CD4-positive, alpha-beta T cell (primary cell): ENCODE data around the gene SPACA5. TPM values are rescaled to one million over a fixed set of nuclear protein-coding genes. Genes with fewer than 3 reads are reported as not detected.

Source experiments
- ATAC-seq: fragments of 200-7000 bp; cut with Tn5 transposase; one replicate; pipeline ENCODE4 v1.10.0; 2022; ENCODE audit warnings: mild to moderate bottlenecking; ENCODE audit not compliant: poor library complexity
- CTCF ChIA-PET: fragments of 350-600 bp; sonication (Branson Sonifier 250); formaldehyde crosslinking; loops from one replicate; lab custom pipeline; 2021; ENCODE audit warnings: antibody characterized with exemption, inconsistent platforms; lab: Charles Lee
- POLR2A ChIA-PET: fragments of 350-600 bp; sonication (Branson Sonifier 250); formaldehyde crosslinking; loops from one replicate; lab custom pipeline; 2021; ENCODE audit warnings: antibody characterized with exemption, inconsistent platforms; lab: Charles Lee
- DNase-seq, 14 experiments: peaks; one replicate each; pipeline ENCODE4 v3.0.0-alpha.2; 2013 to 2020; ENCODE audit warnings: mixed read lengths in 2 of 14
- H3K27ac ChIP-seq, 2 donors: one replicate each; pipeline versions ENCODE4 v1.5.1 to v1.7.0; 2013; ENCODE audit warnings: low read length in 2 of 2, low read depth in 1 of 2, mild to moderate bottlenecking in 1 of 2
- H3K27me3 ChIP-seq, 2 experiments: 1 replicate in 1 of 2; 2 replicates in 1 of 2; pipeline versions ENCODE4 v1.6.1 to v1.7.0; 2013; ENCODE audit warnings: low read length in 2 of 2, control low read depth in 1 of 2, mild to moderate bottlenecking in 1 of 2, moderate library complexity in 1 of 2; ENCODE audit not compliant: insufficient read depth in 2 of 2, control insufficient read depth in 1 of 2
- H3K36me3 ChIP-seq: one replicate; pipeline ENCODE4 v1.6.1; 2013; ENCODE audit warnings: low read length, control low read depth; ENCODE audit not compliant: insufficient read depth
- H3K4me1 ChIP-seq: one replicate; pipeline ENCODE4 v1.6.1; 2013; ENCODE audit warnings: low read length, control low read depth; ENCODE audit not compliant: insufficient read depth
- H3K4me3 ChIP-seq: one replicate; pipeline ENCODE4 v1.5.1; 2013; ENCODE audit warnings: mild to moderate bottlenecking, low read length, moderate library complexity
- H3K9me3 ChIP-seq, 2 experiments: 1 replicate in 1 of 2; 2 replicates in 1 of 2; pipeline versions ENCODE4 v1.6.1 to v1.7.0; 2013; ENCODE audit warnings: low read length in 2 of 2, mild to moderate bottlenecking in 2 of 2, control low read depth in 1 of 2, moderate library complexity in 1 of 2; ENCODE audit not compliant: control insufficient read depth in 1 of 2, insufficient read depth in 1 of 2
- H3K27ac Mint-ChIP-seq: one replicate; pipeline ENCODE4 v1.8.0; 2020; ENCODE audit warnings: mixed read lengths
- H3K27me3 Mint-ChIP-seq: one replicate; pipeline ENCODE4 v1.8.0; 2021; ENCODE audit warnings: mixed read lengths
- H3K36me3 Mint-ChIP-seq: one replicate; pipeline ENCODE4 v1.8.0; 2021; ENCODE audit warnings: low read depth, mixed read lengths
- H3K4me1 Mint-ChIP-seq: one replicate; pipeline ENCODE4 v1.8.0; 2021; ENCODE audit warnings: low read depth, mixed read lengths
- H3K4me3 Mint-ChIP-seq: one replicate; pipeline ENCODE4 v1.8.0; 2020; ENCODE audit warnings: mild to moderate bottlenecking, mixed read lengths
- H3K9me3 Mint-ChIP-seq: one replicate; pipeline ENCODE4 v1.8.0; 2020; ENCODE audit warnings: mixed read lengths
- CTCF ChIP-seq: fragments of 200-600 bp; IDR thresholded peaks from one replicate; pipeline ENCODE4 v1.8.0; 2022; ENCODE audit warnings: antibody characterized with exemption, mild to moderate bottlenecking
- intact Hi-C, 2 experiments: fragments of 100-400 bp; cut with DNase I in 1 of 2; cut with micrococcal nuclease in 1 of 2; formaldehyde crosslinking; loops; one replicate each; pipeline versions ENCODE4 v1.15.1 to v1.9.0; 2023 to 2025; cut with DNase I, micrococcal nuclease
- total RNA-seq, 174 experiments: library from RNA in 2 of 174; stranded (reverse) in 2 of 174; gene quantifications; one replicate each; pipeline ENCODE4 v1.2.3 and lab custom pipeline; 2021 to 2026

Gene SPACA5
- total RNA-seq, 2 experiments from 2014 or later: not detected

DNA sequence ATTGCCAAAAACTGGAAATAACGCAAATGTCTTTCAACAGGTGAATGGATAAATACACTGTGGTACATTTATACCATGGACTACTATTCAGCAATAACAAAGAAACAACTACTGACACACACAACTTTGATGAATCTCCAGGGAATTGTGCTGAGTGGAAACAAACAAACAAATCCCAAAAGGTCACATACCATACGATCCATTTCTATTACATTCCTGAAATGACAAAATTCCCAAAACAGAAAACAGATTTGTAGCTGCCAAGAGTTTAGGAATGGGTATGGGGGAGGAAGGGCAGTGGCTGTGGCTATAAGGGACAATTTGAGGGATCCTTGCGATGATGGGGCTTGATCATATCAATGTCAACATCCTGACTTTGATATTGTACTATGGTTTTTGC lies 5.5 kb upstream of the SPACA5 start:
- no peaks in the 10 kb centered on the region for H3K9me3 Mint-ChIP-seq
- peaks cover 14% of the 10 kb centered on the region for H3K36me3 ChIP-seq
- H3K4me1 Mint-ChIP-seq: peaks cover 37% of the 10 kb centered on the region
- peaks cover 11% of the 10 kb centered on the region for H3K4me1 ChIP-seq
- DNase-seq (no peak), ATAC-seq (no peak)
- intact Hi-C loops: no loop called here
- no peaks in the 10 kb centered on the region for H3K27me3 Mint-ChIP-seq
- H3K4me3 Mint-ChIP-seq: peak overlapping the region; percentile 42
- ChIA-PET CTCF (no interaction called here), POLR2A (no interaction called here)
- no peak for TF ChIP-seq CTCF
- H3K27ac Mint-ChIP-seq: peak overlapping the region; percentile 87
- H3K36me3 Mint-ChIP-seq: peaks cover 55% of the 10 kb centered on the region
- H3K27ac ChIP-seq: no peak overlapping the region
- H3K9me3 ChIP-seq: no peaks in the 10 kb centered on the region
- H3K4me3 ChIP-seq: no peak overlapping the region
- H3K27me3 ChIP-seq: no peaks in the 10 kb centered on the region

DNA sequence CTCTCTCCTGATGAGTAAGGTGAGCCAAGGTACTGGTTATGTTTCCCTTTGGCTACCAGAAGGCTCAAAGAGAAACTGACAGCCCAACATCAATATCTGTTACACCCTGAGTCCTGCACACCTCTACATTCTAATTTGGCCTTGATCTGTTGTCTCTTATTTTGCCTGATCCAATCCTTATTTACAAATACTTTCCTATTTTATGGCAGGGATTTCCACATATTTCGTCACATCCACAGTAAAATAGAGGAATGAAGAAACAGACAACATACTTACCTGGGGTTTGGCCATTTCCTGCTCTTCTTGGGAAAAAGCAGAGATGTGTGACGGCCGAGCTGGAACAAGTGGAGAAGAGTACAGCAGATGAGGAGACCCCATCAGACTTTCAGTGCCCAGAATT lies 4.5 kb upstream of the SPACA5 start:
- Histone ChIP-seq H3K36me3 (peaks cover 6% of the 10 kb centered on the region), H3K27ac (no peak overlapping the region), H3K4me1 (peaks cover 11% of the 10 kb centered on the region), H3K27me3 (no peaks in the 10 kb centered on the region), H3K9me3 (no peaks in the 10 kb centered on the region), H3K4me3 (no peak overlapping the region)
- Mint-ChIP-seq H3K36me3 (peaks cover 45% of the 10 kb centered on the region), H3K4me1 (peaks cover 37% of the 10 kb centered on the region), H3K27me3 (no peaks in the 10 kb centered on the region), H3K4me3 (peak overlapping the region; percentile 80), H3K9me3 (no peaks in the 10 kb centered on the region), H3K27ac (peak overlapping the region; percentile 87)
- intact Hi-C loops: no loop called here
- DNase-seq: no peak
- ATAC-seq: no peak
- CTCF ChIA-PET: no interaction called here
- POLR2A ChIA-PET: interaction anchor here (1.4 kb wide), 1 partner anchor 19 kb away, joined by 3 read pairs; no protein-coding TSS in a partner anchor
- no peak for TF ChIP-seq CTCF

DNA sequence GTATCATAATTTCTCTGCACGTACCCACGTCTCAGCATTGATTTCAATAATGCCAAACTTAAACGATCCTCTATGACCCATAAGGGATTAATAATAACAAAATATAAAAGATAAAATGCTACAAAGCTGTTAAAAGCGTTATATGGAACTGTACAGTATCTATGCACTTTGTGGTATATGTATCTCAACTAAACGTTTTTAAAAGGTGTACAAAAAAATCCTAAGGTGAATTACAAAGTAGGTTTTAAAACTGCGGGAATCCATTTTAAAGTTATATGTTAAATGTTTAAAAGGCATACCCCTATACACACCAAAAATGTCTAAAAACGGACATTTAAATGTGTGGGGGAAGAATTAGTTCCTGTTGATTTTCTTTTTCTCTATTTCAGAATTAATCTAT lies 3.9 kb upstream of the SPACA5 start:
- H3K9me3 ChIP-seq: no peaks in the 10 kb centered on the region
- DNase-seq (no peak), ATAC-seq (no peak)
- peaks cover 6% of the 10 kb centered on the region for H3K36me3 ChIP-seq
- H3K4me3 Mint-ChIP-seq: peak overlapping the region; percentile 96
- H3K4me1 ChIP-seq: peaks cover 11% of the 10 kb centered on the region
- H3K4me3 ChIP-seq: peak overlapping the region; percentile 78
- H3K27ac Mint-ChIP-seq: peak overlapping the region; percentile 87
- no peak for TF ChIP-seq CTCF
- H3K36me3 Mint-ChIP-seq: peaks cover 39% of the 10 kb centered on the region
- H3K27me3 ChIP-seq: no peaks in the 10 kb centered on the region
- POLR2A ChIA-PET: interaction anchor here (1.4 kb wide), 1 partner anchor 18 kb away, joined by 3 read pairs; no protein-coding TSS in a partner anchor
- intact Hi-C loops: no loop called here
- peak overlapping the region in 1 of 2 donors; percentile 82 for H3K27ac ChIP-seq
- H3K27me3 Mint-ChIP-seq: no peaks in the 10 kb centered on the region
- no peaks in the 10 kb centered on the region for H3K9me3 Mint-ChIP-seq
- CTCF ChIA-PET: no interaction called here
- peaks cover 37% of the 10 kb centered on the region for H3K4me1 Mint-ChIP-seq
